TTC549 (cell line): Measurements from ENCODE around the gene TBXAS1.

Source experiments
- FAIRE-seq: peaks from 2 replicates; lab custom pipeline; 2012; peaks lifted over from hg19 to GRCh38; lab: Jason Lieb, UNC

Gene TBXAS1

DNA sequence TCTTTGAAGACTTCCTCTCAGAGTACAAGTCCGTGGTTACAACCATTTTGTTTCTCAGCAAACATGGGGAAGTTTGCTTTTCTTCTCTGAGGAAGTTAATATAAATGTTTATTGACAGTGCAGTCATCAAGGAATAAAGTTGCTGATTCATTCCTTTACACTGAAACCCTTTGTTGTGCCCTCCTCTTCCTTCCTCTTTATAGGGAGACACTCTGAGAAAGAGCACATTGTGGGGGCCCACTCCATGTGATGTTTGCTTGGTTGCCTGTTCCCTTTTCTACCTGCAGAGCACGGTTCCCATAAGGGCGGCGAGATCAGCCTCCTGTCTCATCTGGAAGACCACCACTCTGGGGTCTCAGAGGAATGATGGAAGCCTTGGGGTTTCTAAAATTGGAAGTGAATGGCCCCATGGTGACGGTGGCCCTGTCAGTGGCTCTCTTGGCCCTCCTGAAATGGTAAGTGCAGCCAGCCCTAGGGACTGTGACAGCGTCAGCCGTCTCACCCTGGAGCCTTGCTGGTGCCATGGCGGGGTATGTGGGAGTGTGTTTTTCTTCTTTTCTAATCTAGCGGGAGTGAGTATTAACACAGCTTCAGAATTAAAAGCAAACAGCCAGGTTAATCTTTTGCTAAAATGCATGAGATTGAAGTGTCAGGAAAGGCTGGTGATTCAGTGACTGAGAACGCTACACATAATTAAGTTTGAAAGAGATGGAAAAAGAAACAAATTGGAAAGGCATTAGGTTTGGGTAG, at the start of gene TBXAS1:
Gene TBXAS1 (plus strand): TSS at position 240 of the 750 bp plus-strand sequence. CDS start 127 bp downstream, at position 367.
- FAIRE-seq = no peak

- no peak for FAIRE-seq
These were observed 46.1 kb upstream of the TBXAS1 start for GRCh38 chr7:139782932-139783331.

DNA sequence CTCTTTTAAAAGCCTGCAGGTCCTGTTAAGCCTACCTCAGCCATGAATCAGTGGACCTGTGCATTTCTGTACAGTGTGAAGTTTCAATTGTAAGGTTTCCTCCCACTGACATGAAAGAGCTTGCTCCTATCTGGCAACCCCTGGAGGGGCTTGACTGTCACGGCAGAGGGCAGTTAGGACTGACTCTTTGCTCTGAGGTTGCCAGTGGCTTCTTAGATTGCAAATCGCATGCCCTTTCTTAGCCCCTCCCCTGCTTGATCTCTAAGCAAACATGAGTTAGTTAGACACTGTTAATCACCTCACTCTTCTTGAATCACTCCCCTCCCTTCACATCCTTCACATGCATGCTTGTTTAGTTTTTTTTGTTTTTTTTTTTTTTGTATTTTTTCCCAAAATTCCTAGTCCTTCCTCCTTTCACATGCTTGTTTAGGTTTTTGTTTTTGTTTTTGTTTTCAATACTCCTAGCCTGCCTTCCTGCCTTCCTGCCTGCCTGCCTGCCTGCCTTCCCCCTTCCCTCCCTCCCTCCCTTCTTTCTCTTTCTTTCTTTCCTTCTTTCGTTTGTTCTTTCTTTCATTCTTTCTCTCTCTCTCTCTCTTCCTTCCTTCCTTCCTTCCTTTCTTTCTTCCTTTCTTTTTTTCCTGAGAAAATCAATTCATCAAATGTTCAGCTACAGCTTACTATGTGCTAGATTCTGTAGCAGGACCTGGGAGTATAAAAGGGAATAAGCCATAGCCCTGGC, 45.2 kb upstream of the TBXAS1 start:
- FAIRE-seq = no peak

- FAIRE-seq = no peak
These were observed 44.4 kb upstream of the TBXAS1 start for GRCh38 chr7:139784648-139785047.

- no peak for FAIRE-seq
These were observed 37.7 kb upstream of the TBXAS1 start for GRCh38 chr7:139791316-139791715.

DNA sequence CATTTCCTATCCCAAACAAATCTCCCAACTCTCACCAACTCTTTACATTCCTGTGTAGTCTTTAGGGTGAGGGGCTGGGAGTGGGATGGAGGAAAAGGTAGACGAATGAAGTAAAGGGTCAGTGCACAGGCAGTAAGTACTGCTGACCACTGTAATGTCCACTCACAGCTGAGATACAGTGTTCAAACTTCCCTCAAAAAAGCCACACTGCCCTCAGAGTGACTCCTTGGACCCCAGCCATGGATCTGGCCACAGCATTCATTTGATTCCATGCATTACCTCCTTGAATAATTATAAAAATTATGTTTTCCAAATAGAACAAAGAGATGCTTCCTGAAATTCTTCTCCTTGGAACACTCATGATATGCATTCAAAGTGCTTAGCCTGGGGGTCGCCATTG, 31.5 kb upstream of the TBXAS1 start:
- FAIRE-seq = no peak

DNA sequence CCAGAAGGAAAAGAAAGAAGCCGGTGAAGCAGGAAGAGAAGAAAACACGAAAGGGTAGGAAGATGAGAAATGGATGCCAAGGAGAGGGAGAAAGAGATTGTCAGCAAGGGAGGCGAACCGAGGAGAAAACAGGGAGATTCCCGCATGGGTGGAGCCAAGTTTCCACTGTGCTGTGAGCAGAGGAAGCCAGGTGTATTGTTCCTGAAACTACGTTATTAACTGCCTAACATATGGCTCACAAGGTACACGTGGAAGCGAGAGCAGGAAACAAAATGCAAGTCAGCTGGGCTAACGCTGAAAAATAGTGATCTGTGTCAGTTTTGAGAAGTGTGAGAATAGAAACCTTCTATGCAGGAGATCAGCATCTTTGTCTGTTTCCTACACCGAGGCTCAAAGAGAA, 30.8 kb upstream of the TBXAS1 start:
- FAIRE-seq = no peak

DNA sequence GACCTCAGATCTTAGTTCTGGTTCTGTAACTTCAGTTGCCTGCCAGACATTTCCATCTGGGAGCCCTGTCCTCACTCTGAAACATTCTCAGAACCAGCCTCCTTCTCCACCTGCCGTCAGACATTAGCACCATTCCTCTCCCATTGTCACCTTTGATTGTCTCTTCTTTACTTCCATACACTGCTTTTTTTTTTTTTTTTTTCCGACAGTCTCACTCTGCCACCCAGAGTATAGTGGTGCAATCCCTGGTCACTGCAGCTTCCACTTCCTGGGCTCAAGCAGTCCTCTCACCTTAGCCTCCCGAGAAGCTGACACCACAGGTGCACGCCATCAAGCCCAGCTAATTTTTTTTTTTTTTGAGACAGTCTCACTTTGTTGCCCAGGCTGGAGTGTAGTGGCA, 30.2 kb upstream of the TBXAS1 start:
- no peak for FAIRE-seq

GRCh38 chr7:139799586-139799985, 29.5 kb upstream of the TBXAS1 start:
- FAIRE-seq = no peak

DNA sequence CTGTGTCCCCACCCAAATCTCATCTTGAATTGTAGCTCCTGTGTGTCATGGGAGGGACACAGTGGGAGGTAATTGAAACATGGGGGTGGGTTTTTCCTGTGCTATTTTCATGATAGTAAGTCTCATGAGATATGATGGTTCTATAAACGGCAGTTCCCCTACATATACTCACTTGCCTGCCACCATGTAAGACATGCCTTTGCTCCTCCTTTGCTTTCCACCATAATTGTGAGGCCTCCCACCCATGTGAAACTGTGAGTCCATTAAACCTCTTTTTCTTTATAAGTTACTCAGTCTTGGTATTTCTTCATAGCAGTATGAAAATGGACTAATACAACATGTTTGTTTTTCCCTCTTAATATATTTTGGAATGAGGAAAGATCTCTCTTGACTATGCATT, 24.5 kb upstream of the TBXAS1 start:
- FAIRE-seq = no peak

DNA sequence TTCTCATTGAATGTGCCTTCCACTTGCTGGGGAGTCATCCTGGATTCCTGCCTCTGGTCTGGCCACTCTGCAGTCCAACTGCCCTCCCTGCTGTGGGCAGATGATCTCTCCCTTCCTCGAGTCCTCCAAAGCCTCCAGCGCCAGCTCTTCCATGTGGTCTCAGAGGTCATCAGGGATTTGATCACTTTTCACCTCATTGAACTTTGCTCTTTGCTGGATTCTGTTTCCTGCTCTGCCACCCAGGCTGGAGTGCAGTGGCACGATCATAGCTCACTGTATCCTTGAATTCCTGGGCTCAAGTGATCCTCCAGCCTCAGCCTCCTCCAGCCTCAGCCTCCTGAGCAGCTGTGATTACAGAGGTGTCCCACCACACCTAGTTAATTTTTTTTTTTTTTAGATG, 22.1 kb upstream of the TBXAS1 start:
- FAIRE-seq = no peak

DNA sequence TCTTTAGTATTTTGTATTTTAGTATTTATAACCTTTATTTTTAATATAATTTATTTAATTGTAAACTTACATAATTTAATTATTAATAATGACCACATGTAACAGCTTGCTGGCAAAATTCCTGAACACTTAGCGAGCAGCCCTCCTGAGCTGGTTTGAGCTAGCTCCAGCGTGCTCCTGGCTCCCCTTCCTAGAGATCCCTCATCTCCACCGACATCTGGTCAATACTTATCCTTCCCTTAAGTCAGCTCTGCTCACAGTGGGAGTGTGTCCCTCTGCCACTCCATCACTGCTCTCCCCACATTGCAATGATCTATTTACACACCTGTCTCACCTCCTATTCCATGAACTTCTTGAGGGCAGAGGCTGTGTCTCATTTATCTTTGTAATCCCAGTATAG, 20.6 kb upstream of the TBXAS1 start:
- FAIRE-seq = no peak

- FAIRE-seq = no peak
These were observed 20.1 kb upstream of the TBXAS1 start for GRCh38 chr7:139808846-139809442.

GRCh38 chr7:139811066-139811465, 18.0 kb upstream of the TBXAS1 start:
- no peak for FAIRE-seq

- FAIRE-seq = no peak
These were observed 15.9 kb upstream of the TBXAS1 start for GRCh38 chr7:139813151-139813550.

- no peak for FAIRE-seq
These were observed 15.4 kb upstream of the TBXAS1 start for GRCh38 chr7:139813689-139814088.

- no peak for FAIRE-seq
These were observed 11.8 kb upstream of the TBXAS1 start for GRCh38 chr7:139817249-139817648.

- no peak for FAIRE-seq
These were observed 9.0 kb upstream of the TBXAS1 start for GRCh38 chr7:139820089-139820488.

- no peak for FAIRE-seq
These were observed 7.5 kb upstream of the TBXAS1 start for GRCh38 chr7:139821349-139822105.

DNA sequence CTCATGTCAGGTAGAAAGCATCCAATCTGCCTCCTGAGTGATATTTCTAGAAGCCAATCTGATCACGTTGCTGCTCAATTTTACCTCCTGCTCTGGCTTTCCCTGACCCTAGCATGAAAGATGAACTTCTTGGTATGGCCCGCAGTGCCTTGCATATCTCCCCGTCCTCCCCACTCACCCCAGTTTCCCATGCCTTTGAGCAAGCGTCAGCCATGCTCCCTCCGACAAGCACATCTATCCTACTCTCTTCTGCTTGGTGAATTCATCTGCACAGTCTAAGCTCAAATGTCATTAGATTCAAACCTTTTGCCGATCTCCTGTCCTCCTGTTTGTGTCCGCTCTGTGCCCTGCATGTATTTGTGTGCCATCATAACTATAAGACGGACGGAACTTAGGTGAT, 6.2 kb upstream of the TBXAS1 start:
- no peak for FAIRE-seq

- no peak for FAIRE-seq
These were observed 5.0 kb upstream of the TBXAS1 start for GRCh38 chr7:139823959-139824521.

DNA sequence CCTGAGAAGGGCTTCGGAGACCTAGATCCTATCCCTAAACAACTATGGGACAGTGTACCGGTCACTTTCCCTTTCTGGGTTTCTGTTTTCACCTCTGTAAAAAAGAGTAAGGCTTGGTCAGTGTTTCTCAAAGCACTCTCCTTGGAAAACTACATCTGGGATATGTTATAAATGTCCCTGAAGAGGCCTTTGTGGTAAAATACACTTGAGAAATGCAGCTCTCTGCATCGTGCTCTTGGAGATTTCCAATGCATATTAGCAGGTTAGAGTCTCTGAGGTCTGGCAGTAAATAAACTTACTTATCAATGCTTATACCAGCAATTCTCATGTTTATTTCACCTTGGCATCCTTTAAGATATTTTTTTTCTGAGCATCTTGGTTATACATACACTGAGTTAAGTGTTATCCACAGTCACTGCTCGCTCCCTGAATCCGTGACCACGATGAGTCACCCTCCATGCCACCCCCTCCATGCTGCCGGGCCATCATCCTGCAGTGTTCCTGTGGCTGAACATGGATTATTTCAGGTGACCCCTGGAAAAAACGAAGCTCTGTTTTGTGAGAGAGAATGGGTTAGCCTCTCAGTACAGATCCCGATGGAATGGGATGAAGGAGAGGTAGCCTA, 3.3 kb upstream of the TBXAS1 start:
- FAIRE-seq = no peak
